Measurements from ENCODE around the gene LRRC73.
"Not testable (repeated sequence)": the region's sequence is repeated elsewhere in the genome, so short reads cannot be mapped to it uniquely, and the experiment has no call there.

The LRRC73 gene

GRCh38 chr6:43515808-43516207 is 5.7 kb upstream of the LRRC73 start:
- DNase-seq: no peak

GRCh38 chr6:43511824-43512415 is 1.8 kb upstream of the LRRC73 start:
- DNase-seq: peak; percentile 23
- in situ Hi-C loops (cut with MboI; ENCODE audit: low pct_unique_long_range_greater_than_20kb, low sequenced_read_pairs): no loop called here

More at GRCh38 chr6:43515808-43516207, 5.7 kb upstream of the LRRC73 start:
- in situ Hi-C loops (cut with MboI; ENCODE audit: low pct_unique_long_range_greater_than_20kb, low sequenced_read_pairs): no loop called here

GRCh38 chr6:43510827-43511163 is 649 bp upstream of the LRRC73 start:
- in situ Hi-C loops (cut with MboI; ENCODE audit: low pct_unique_long_range_greater_than_20kb, low sequenced_read_pairs): no loop called here
- no peak for DNase-seq

GRCh38 chr6:43509142-43509983 is 783 bp downstream of the LRRC73 start:
- DNase-seq: no peak
- in situ Hi-C loops (cut with MboI; ENCODE audit: low pct_unique_long_range_greater_than_20kb, low sequenced_read_pairs): loop anchor here (10.0 kb wide), 1 partner anchor 255 kb away; no protein-coding TSS in a partner anchor

- DNase-seq: no peak
- in situ Hi-C loops (cut with MboI; ENCODE audit: low pct_unique_long_range_greater_than_20kb, low sequenced_read_pairs): loop anchor here (10.0 kb wide), 1 partner anchor 254 kb away; no protein-coding TSS in a partner anchor
Measured at GRCh38 chr6:43508481-43509141, 1.5 kb downstream of the LRRC73 start.

GRCh38 chr6:43506667-43507471 is 3.3 kb downstream of the LRRC73 start:
- in situ Hi-C loops (cut with MboI; ENCODE audit: low pct_unique_long_range_greater_than_20kb, low sequenced_read_pairs): loop anchor here (10.0 kb wide), 1 partner anchor 252 kb away; no protein-coding TSS in a partner anchor
- peak; percentile 93 for DNase-seq

- DNase-seq: no peak
- in situ Hi-C loops (cut with MboI; ENCODE audit: low pct_unique_long_range_greater_than_20kb, low sequenced_read_pairs): loop anchor here (10.0 kb wide), 1 partner anchor 251 kb away; no protein-coding TSS in a partner anchor
Measured at GRCh38 chr6:43506171-43506570, 4.0 kb downstream of the LRRC73 start.

- no peak for DNase-seq
- in situ Hi-C loops (cut with MboI; ENCODE audit: low pct_unique_long_range_greater_than_20kb, low sequenced_read_pairs): loop anchor here (10.0 kb wide), 1 partner anchor 251 kb away; no protein-coding TSS in a partner anchor
Measured at GRCh38 chr6:43505718-43506117, 4.4 kb downstream of the LRRC73 start.

- in situ Hi-C loops (cut with MboI; ENCODE audit: low pct_unique_long_range_greater_than_20kb, low sequenced_read_pairs): loop anchor here (10.0 kb wide), 1 partner anchor 250 kb away; no protein-coding TSS in a partner anchor
- DNase-seq: no peak
Measured at GRCh38 chr6:43504756-43505593, 5.2 kb downstream of the LRRC73 start.

GRCh38 chr6:43503443-43503842 is 6.7 kb downstream of the LRRC73 start:
- no peak for DNase-seq
- in situ Hi-C loops (cut with MboI; ENCODE audit: low pct_unique_long_range_greater_than_20kb, low sequenced_read_pairs): loop anchor here (10.0 kb wide), 1 partner anchor 249 kb away; no protein-coding TSS in a partner anchor

- in situ Hi-C loops (cut with MboI; ENCODE audit: low pct_unique_long_range_greater_than_20kb, low sequenced_read_pairs): loop anchor here (10.0 kb wide), 1 partner anchor 248 kb away; no protein-coding TSS in a partner anchor
- no peak for DNase-seq
Measured at GRCh38 chr6:43502666-43503065, 7.5 kb downstream of the LRRC73 start.

GRCh38 chr6:43500921-43501320 is 9.2 kb downstream of the LRRC73 start:
- in situ Hi-C loops (cut with MboI; ENCODE audit: low pct_unique_long_range_greater_than_20kb, low sequenced_read_pairs): loop anchor here (10.0 kb wide), 1 partner anchor 246 kb away; no protein-coding TSS in a partner anchor

GRCh38 chr6:43499028-43499815 is 10.9 kb downstream of the LRRC73 start:
- in situ Hi-C loops (cut with MboI; ENCODE audit: low pct_unique_long_range_greater_than_20kb, low sequenced_read_pairs): no loop called here
- DNase-seq: no peak

More at GRCh38 chr6:43500921-43501320, 9.2 kb downstream of the LRRC73 start:
- no peak for DNase-seq

- DNase-seq; in situ Hi-C loops (cut with MboI; ENCODE audit: low pct_unique_long_range_greater_than_20kb, low sequenced_read_pairs): not testable (repeated sequence)
Measured at GRCh38 chr6:43498291-43498690, 11.9 kb downstream of the LRRC73 start.

GRCh38 chr6:43497689-43498088 is 12.5 kb downstream of the LRRC73 start:
- no peak for DNase-seq
- in situ Hi-C loops (cut with MboI; ENCODE audit: low pct_unique_long_range_greater_than_20kb, low sequenced_read_pairs): no loop called here

- no peak for DNase-seq
- in situ Hi-C loops (cut with MboI; ENCODE audit: low pct_unique_long_range_greater_than_20kb, low sequenced_read_pairs): no loop called here
Measured at GRCh38 chr6:43497129-43497396, 13.1 kb downstream of the LRRC73 start.

- DNase-seq: no peak
- in situ Hi-C loops (cut with MboI; ENCODE audit: low pct_unique_long_range_greater_than_20kb, low sequenced_read_pairs): no loop called here
Measured at GRCh38 chr6:43496370-43497128, 13.6 kb downstream of the LRRC73 start.
